GM12878 (cell line): Measurements from ENCODE around the gene ZSCAN26. TPM values are rescaled to one million over a fixed set of nuclear protein-coding genes. Genes with fewer than 3 reads are reported as not detected.
A peak's percentile ranks its signal among the peaks of the same experiment; 100 is the strongest.

Experiments
- ATAC-seq: fragments of 200-7000 bp; cut with Tn5 transposase; 3 replicates; pipeline ENCODE4 v1.9.1; 2020; ENCODE audit warnings: mild to moderate bottlenecking, moderate library complexity
- BruUV-seq: library from RNA; stranded (reverse); fragments of 400-500 nt; replicated peaks from 2 replicates; lab custom pipeline; 2021; lab: Mats Ljungman, UMichigan
- CTCF ChIA-PET: fragments of 300-600 bp; sonication (Branson Sonifier 250); formaldehyde crosslinking; extraction: SDS; loops from one replicate; lab custom pipeline; 2021; ENCODE audit warnings: inconsistent platforms; lab: Yijun Ruan, JAX
- POLR2A ChIA-PET: fragments of 350-600 bp; formaldehyde crosslinking; extraction: SDS; loops from one replicate; lab custom pipeline; 2021; ENCODE audit warnings: inconsistent platforms; lab: Charles Lee
- RAD21 ChIA-PET: fragments of 300-600 bp; sonication (Branson Sonifier 250); formaldehyde crosslinking; loops from one replicate; lab custom pipeline; 2023; ENCODE audit warnings: antibody characterized with exemption; ENCODE audit not compliant: unreplicated experiment; lab: Charles Lee
- SMC1A ChIA-PET: fragments of 300-600 bp; sonication (Branson Sonifier 250); formaldehyde crosslinking; loops from one replicate; lab custom pipeline; 2023; ENCODE audit not compliant: unreplicated experiment, uncharacterized antibody; lab: Charles Lee
- DNase-seq: peaks from one replicate; pipeline ENCODE4 v3.0.0-alpha.2; 2011; ENCODE audit warnings: low read depth, low spot score
- FAIRE-seq: peaks from 3 replicates; lab custom pipeline; 2011; peaks lifted over from hg19 to GRCh38; lab: Jason Lieb, UNC
- H2AFZ ChIP-seq: 2 replicates; pipeline ENCODE4 v1.6.0; 2011; ENCODE audit warnings: low read depth, low read length, control low read depth; ENCODE audit not compliant: control insufficient read depth
- H3K27ac ChIP-seq: 2 replicates; pipeline ENCODE4 v1.5.1; 2011; ENCODE audit warnings: control low read depth; ENCODE audit not compliant: control insufficient read depth, insufficient read depth
- H3K27me3 ChIP-seq, 2 experiments: replicated peaks in 1 of 2; 2 replicates each; pipeline versions ENCODE4 v1.6.0 to v1.6.1; 2011; ENCODE audit warnings: low read length in 1 of 2; ENCODE audit not compliant: control insufficient read depth in 2 of 2, insufficient read depth in 2 of 2
- H3K36me3 ChIP-seq, 2 experiments: 2 replicates each; pipeline ENCODE4 v1.5.1; 2011; ENCODE audit warnings: low read length in 1 of 2; ENCODE audit not compliant: control insufficient read depth in 2 of 2, insufficient read depth in 2 of 2
- H3K4me1 ChIP-seq: 2 replicates; pipeline ENCODE4 v1.6.1; 2011; ENCODE audit warnings: mild to moderate bottlenecking, low read length, moderate library complexity, mixed read lengths; ENCODE audit not compliant: control insufficient read depth, insufficient read depth
- H3K4me2 ChIP-seq: 2 replicates; pipeline ENCODE4 v1.6.0; 2011; ENCODE audit warnings: control low read depth; ENCODE audit not compliant: control insufficient read depth, insufficient read depth
- H3K4me3 ChIP-seq: fragments of 200-600 bp; sonication (generic); 2 replicates; pipeline ENCODE4 v1.5.1; 2016
- H3K79me2 ChIP-seq: 2 replicates; pipeline ENCODE4 v1.6.0; 2011; ENCODE audit warnings: low read length; ENCODE audit not compliant: control insufficient read depth, insufficient read depth
- H3K9ac ChIP-seq: 2 replicates; pipeline ENCODE4 v1.8.0; 2011; ENCODE audit warnings: low read length, control low read depth, mixed read lengths; ENCODE audit not compliant: control insufficient read depth, insufficient read depth
- H3K9me3 ChIP-seq: replicated peaks from 3 replicates; pipeline ENCODE4 v1.5.1; 2011; ENCODE audit warnings: mild to moderate bottlenecking, low read length; ENCODE audit not compliant: control insufficient read depth, insufficient read depth
- H4K20me1 ChIP-seq: 2 replicates; pipeline ENCODE4 v1.6.0; 2011; ENCODE audit not compliant: control insufficient read depth, insufficient read depth
- FOXK2 ChIP-seq: fragments of 450-650 bp; IDR thresholded peaks from 2 replicates; pipeline ENCODE4 v1.6.1; 2017; ENCODE audit warnings: mild to moderate bottlenecking, moderate library complexity
- POLR2A ChIP-seq: IDR thresholded peaks from 2 replicates; pipeline ENCODE4 v1.6.1; 2011; ENCODE audit warnings: low read depth, mild to moderate bottlenecking, low read length
- POLR2AphosphoS5 ChIP-seq: IDR thresholded peaks from 2 replicates; pipeline ENCODE4 v1.6.1; 2011; ENCODE audit warnings: mild to moderate bottlenecking, low read length, inconsistent platforms
- POU2F2 ChIP-seq: IDR thresholded peaks from 3 replicates; pipeline ENCODE4 v1.6.1; 2011; ENCODE audit warnings: low read depth, mild to moderate bottlenecking, low read length, borderline replicate concordance
- RBBP5 ChIP-seq: fragments of 200-600 bp; sonication (generic); conservative IDR thresholded peaks from 2 replicates; pipeline ENCODE4 v1.6.1; 2016
- SREBF2 ChIP-seq: IDR thresholded peaks from 2 replicates; pipeline ENCODE4 v1.6.1; 2012; ENCODE audit warnings: mild to moderate bottlenecking, low read length
- TAF1 ChIP-seq: IDR thresholded peaks from 2 replicates; pipeline ENCODE4 v1.6.1; 2011; ENCODE audit warnings: mild to moderate bottlenecking, low read depth, low read length, borderline replicate concordance
- WGBS: methylation state at CpG from one replicate; pipeline ENCODE4 v1.1.6; 2016; ENCODE audit warnings: low lambda C conversion rate; ENCODE audit not compliant: insufficient replicate concordance, insufficient coverage; ENCODE audit errors: missing lambda C conversion rate; 5-methylcytosine and 5-hydroxymethylcytosine counted together
- in situ Hi-C: fragments of 300-500 bp; cut with MboI; formaldehyde crosslinking; loops from 9 replicates; pipeline ENCODE4 v1.14.3; 2018; ENCODE audit warnings: mixed read lengths
- intact Hi-C: fragments of 100-400 bp; cut with micrococcal nuclease; formaldehyde crosslinking; loops from one replicate; pipeline ENCODE4 v1.14.2; 2022; ENCODE audit not compliant: unreplicated experiment
- polyA plus RNA-seq, 11 experiments: library from polyadenylated mRNA; depleted of rRNA in 4 of 11; unstranded in 6 of 11; stranded (reverse) in 5 of 11; fragments of >200 nt; fragmentation: Nextera tagmentation in 4 of 11; fragmentation: Illumina TruSeq in 1 of 11; extraction: Ambion mirVana in 4 of 11; extraction: Trizol in 1 of 11; gene quantifications; 1 replicate in 1 of 11; 2 replicates in 10 of 11; pipeline versions ENCODE4 v1.2.1 to v1.2.3, GENCODE V29; 2011 to 2016; ENCODE audit warnings: inconsistent platforms in 2 of 11, missing spikeins in 2 of 11, low read depth in 1 of 11
- total RNA-seq, 4 experiments: library from RNA; depleted of rRNA in 3 of 4; stranded (reverse); fragments of >200 nt in 3 of 4; fragmentation: Illumina TruSeq in 1 of 4; extraction: Trizol in 1 of 4; gene quantifications; 2 replicates each; pipeline versions ENCODE4 v1.2.1 to v1.2.3, GENCODE V29; 2013 to 2021
- TF ChIP-seq, protein P1 (sequence below): fragments of 450-650 bp; IDR thresholded peaks from 2 replicates; pipeline ENCODE4 v1.6.1; 2016; ENCODE audit warnings: mild to moderate bottlenecking
- TF ChIP-seq, protein P2 (sequence below): fragments of 150-350 bp; IDR thresholded peaks from 2 replicates; pipeline ENCODE4 v1.6.1; 2014; ENCODE audit warnings: mild to moderate bottlenecking, low read depth, low read length

Gene ZSCAN26
- total and polyA plus RNA-seq, 10 of the 15 experiments (the other 5 are each of a cell fraction or from before 2014, with no cell fraction given): 4.5 to 13.3 (median 6.5) TPM

GRCh38 chr6:28254121-28254519 lies 12.8 kb upstream of the ZSCAN26 start:
- ChIA-PET SMC1A (interaction anchor here (2.2 to 2.9 kb wide), 3 partner anchors 12 to 112 kb away, joined by 4 to 30 read pairs (median 13); partner anchors contain the start of genes ZKSCAN8 and ZSCAN26), RAD21 (no interaction called here), CTCF (interaction anchor here (1.3 to 2.0 kb wide), 2 partner anchors 13 to 35 kb away, joined by 3 to 14 read pairs; partner anchors contain the start of gene ZSCAN26)
- intact Hi-C loops (no loop called here), in situ Hi-C loops (no loop called here)
- ATAC-seq (peak; percentile 9; the same call in 1 of the 3 replicates), DNase-seq (no peak)
- no TSS peak for BruUV-seq
- Histone ChIP-seq H3K4me1 (no peaks in the 10 kb centered on the region), H4K20me1 (no peaks in the 10 kb centered on the region), H3K9me3 (peaks cover 1% of the 10 kb centered on the region; the same call in 2 of the 3 replicates), H3K36me3 (no peaks in the 10 kb centered on the region), H3K9ac (no peak overlapping the region), H3K4me3 (no peak overlapping the region)
- WGBS: 100% methylated on average over 1 of the region's 1 CpG
- TF ChIP-seq, protein P1, sequence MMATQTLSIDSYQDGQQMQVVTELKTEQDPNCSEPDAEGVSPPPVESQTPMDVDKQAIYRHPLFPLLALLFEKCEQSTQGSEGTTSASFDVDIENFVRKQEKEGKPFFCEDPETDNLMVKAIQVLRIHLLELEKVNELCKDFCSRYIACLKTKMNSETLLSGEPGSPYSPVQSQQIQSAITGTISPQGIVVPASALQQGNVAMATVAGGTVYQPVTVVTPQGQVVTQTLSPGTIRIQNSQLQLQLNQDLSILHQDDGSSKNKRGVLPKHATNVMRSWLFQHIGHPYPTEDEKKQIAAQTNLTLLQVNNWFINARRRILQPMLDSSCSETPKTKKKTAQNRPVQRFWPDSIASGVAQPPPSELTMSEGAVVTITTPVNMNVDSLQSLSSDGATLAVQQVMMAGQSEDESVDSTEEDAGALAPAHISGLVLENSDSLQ: peak; percentile 69
- TF ChIP-seq POU2F2 (peak; percentile 43; the same call in 1 of the 3 replicates), POLR2A (peak; percentile 65), RBBP5 (no peak), POLR2AphosphoS5 (peak; percentile 64; the same call in 1 of the 2 replicates), TAF1 (0 out of 2 replicates have a peak, but pooled peaks have one; percentile 21), SREBF2 (no peak), FOXK2 (no peak)
- TF ChIP-seq, protein P2, sequence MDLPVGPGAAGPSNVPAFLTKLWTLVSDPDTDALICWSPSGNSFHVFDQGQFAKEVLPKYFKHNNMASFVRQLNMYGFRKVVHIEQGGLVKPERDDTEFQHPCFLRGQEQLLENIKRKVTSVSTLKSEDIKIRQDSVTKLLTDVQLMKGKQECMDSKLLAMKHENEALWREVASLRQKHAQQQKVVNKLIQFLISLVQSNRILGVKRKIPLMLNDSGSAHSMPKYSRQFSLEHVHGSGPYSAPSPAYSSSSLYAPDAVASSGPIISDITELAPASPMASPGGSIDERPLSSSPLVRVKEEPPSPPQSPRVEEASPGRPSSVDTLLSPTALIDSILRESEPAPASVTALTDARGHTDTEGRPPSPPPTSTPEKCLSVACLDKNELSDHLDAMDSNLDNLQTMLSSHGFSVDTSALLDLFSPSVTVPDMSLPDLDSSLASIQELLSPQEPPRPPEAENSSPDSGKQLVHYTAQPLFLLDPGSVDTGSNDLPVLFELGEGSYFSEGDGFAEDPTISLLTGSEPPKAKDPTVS: 0 out of 2 replicates have a peak, but pooled peaks have one; percentile 28
- TF ChIP-seq, all 136 proteins: peak for 6
- Histone ChIP-seq H3K27ac (no peak overlapping the region), H3K4me2 (no peak overlapping the region), H3K27me3 (no peaks in the 10 kb centered on the region), H2AFZ (no peak overlapping the region), H3K79me2 (peaks cover 14% of the 10 kb centered on the region)
- no peak for FAIRE-seq
- POLR2A ChIA-PET: interaction anchor here (1.0 to 1.5 kb wide), 2 partner anchors 10 to 118 kb away, joined by 3 read pairs; no protein-coding TSS in a partner anchor
